ENCODE data around the gene HTT.

Gene HTT

DNA sequence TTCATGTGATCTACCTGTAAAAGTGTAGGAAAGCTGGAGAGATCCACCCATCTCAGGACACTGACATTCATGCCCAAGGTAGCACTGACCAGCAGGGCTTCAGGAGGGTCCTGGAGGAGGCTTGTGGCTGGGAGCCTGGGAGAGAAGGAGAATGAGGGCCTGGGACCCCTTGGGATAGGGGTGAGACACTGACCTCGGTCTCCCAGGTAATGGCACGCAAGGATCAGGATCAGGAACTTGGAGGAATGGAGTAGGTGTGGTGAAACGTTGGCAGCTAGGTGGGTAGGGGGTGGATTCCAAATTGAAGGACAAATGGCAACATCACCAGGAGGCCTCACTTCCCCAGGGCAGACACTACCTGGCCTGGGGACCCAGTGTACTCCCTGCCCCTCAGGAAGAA lies 206.0 kb downstream of the HTT start:
- H3K4me1 ChIP-seq (ENCODE audit: insufficient read depth, low read length, poor library complexity, severe bottlenecking), result no peaks in the 10 kb centered on the region
- no peaks in the 10 kb centered on the region for H3K79me2 ChIP-seq (ENCODE audit: insufficient read depth, low read length)
- H3K4me3 ChIP-seq (ENCODE audit: low read length, poor library complexity, severe bottlenecking), result no peak overlapping the region
- H3K9me2 ChIP-seq (replicated peaks; ENCODE audit: low read depth, low read length), result no peaks in the 10 kb centered on the region
- H2AFZ ChIP-seq (ENCODE audit: low read length), result no peak overlapping the region
- no peaks in the 10 kb centered on the region for H3F3A ChIP-seq (ENCODE audit: low read depth)
- no peak overlapping the region for H3K9ac ChIP-seq (ENCODE audit: low read depth, low read length, poor library complexity, severe bottlenecking)
- H3K9me3 ChIP-seq (ENCODE audit: insufficient read depth, low read depth, low read length), result 0 out of 2 replicates have a peak, but pooled peaks cover 4% of the 10 kb centered on the region
- H3K27me3 ChIP-seq (ENCODE audit: insufficient read depth, low read length, poor library complexity, severe bottlenecking), result no peaks in the 10 kb centered on the region
- H3K4me2 ChIP-seq (ENCODE audit: low read depth, low read length, poor library complexity, severe bottlenecking), result no peak overlapping the region
- TF ChIP-seq, protein P1, sequence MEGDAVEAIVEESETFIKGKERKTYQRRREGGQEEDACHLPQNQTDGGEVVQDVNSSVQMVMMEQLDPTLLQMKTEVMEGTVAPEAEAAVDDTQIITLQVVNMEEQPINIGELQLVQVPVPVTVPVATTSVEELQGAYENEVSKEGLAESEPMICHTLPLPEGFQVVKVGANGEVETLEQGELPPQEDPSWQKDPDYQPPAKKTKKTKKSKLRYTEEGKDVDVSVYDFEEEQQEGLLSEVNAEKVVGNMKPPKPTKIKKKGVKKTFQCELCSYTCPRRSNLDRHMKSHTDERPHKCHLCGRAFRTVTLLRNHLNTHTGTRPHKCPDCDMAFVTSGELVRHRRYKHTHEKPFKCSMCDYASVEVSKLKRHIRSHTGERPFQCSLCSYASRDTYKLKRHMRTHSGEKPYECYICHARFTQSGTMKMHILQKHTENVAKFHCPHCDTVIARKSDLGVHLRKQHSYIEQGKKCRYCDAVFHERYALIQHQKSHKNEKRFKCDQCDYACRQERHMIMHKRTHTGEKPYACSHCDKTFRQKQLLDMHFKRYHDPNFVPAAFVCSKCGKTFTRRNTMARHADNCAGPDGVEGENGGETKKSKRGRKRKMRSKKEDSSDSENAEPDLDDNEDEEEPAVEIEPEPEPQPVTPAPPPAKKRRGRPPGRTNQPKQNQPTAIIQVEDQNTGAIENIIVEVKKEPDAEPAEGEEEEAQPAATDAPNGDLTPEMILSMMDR (conservative IDR thresholded peaks at IDR 0.05; ENCODE audit: low read length), result no peak
- TF ChIP-seq EZH2phosphoT487 (IDR thresholded peaks at IDR 0.05; ENCODE audit: borderline replicate concordance), result no peak
- H4K20me1 ChIP-seq (ENCODE audit: insufficient read depth, low read length, poor library complexity, severe bottlenecking), result no peaks in the 10 kb centered on the region
- H3K36me3 ChIP-seq (ENCODE audit: insufficient read depth, low read length), result no peaks in the 10 kb centered on the region

DNA sequence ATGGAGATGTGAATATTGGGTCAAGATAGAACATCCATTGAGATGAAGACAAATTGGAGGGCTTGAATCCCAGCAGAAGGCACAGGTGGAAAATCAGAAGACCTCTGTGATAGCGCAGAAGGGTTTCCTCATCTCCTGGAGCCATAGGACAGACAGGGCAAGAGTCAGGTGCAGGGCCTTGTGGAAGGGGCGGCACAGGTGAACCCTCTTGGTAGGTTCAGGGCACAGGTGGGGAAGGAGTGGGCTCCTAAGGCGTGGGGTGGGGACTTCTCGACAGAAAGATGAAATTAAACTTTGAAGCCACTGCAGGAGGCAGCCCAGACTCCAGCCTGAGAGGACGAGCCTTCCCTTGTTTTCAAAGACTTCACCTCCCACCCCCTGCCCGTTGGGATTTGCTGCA lies 209.0 kb downstream of the HTT start:
- H3K79me2 ChIP-seq (ENCODE audit: insufficient read depth, low read length), result no peaks in the 10 kb centered on the region
- H3K27me3 ChIP-seq (ENCODE audit: insufficient read depth, low read length, poor library complexity, severe bottlenecking), result no peaks in the 10 kb centered on the region
- no peak for TF ChIP-seq EZH2phosphoT487 (IDR thresholded peaks at IDR 0.05; ENCODE audit: borderline replicate concordance)
- TF ChIP-seq, protein P1 (conservative IDR thresholded peaks at IDR 0.05; ENCODE audit: low read length), result no peak
- H3F3A ChIP-seq (ENCODE audit: low read depth), result no peaks in the 10 kb centered on the region
- H3K9ac ChIP-seq (ENCODE audit: low read depth, low read length, poor library complexity, severe bottlenecking), result no peak overlapping the region
- H3K36me3 ChIP-seq (ENCODE audit: insufficient read depth, low read length), result no peaks in the 10 kb centered on the region
- H4K20me1 ChIP-seq (ENCODE audit: insufficient read depth, low read length, poor library complexity, severe bottlenecking), result no peaks in the 10 kb centered on the region
- no peak overlapping the region for H3K4me3 ChIP-seq (ENCODE audit: low read length, poor library complexity, severe bottlenecking)
- H3K9me3 ChIP-seq (ENCODE audit: insufficient read depth, low read depth, low read length), result 0 out of 2 replicates have a peak, but pooled peaks cover 4% of the 10 kb centered on the region
- no peak overlapping the region for H2AFZ ChIP-seq (ENCODE audit: low read length)
- H3K9me2 ChIP-seq (replicated peaks; ENCODE audit: low read depth, low read length), result no peaks in the 10 kb centered on the region
- H3K4me2 ChIP-seq (ENCODE audit: low read depth, low read length, poor library complexity, severe bottlenecking), result no peak overlapping the region
- no peaks in the 10 kb centered on the region for H3K4me1 ChIP-seq (ENCODE audit: insufficient read depth, low read length, poor library complexity, severe bottlenecking)

- no peaks in the 10 kb centered on the region for H3K9me3 ChIP-seq (ENCODE audit: insufficient read depth, low read depth, low read length)
- no peaks in the 10 kb centered on the region for H3K4me1 ChIP-seq (ENCODE audit: insufficient read depth, low read length, poor library complexity, severe bottlenecking)
- no peaks in the 10 kb centered on the region for H3F3A ChIP-seq (ENCODE audit: low read depth)
- no peak overlapping the region for H3K4me3 ChIP-seq (ENCODE audit: low read length, poor library complexity, severe bottlenecking)
- no peak overlapping the region for H2AFZ ChIP-seq (ENCODE audit: low read length)
- H3K27me3 ChIP-seq (ENCODE audit: insufficient read depth, low read length, poor library complexity, severe bottlenecking), result no peaks in the 10 kb centered on the region
- no peak for TF ChIP-seq EZH2phosphoT487 (IDR thresholded peaks at IDR 0.05; ENCODE audit: borderline replicate concordance)
- TF ChIP-seq, protein P1 (conservative IDR thresholded peaks at IDR 0.05; ENCODE audit: low read length), result no peak
- no peak overlapping the region for H3K9ac ChIP-seq (ENCODE audit: low read depth, low read length, poor library complexity, severe bottlenecking)
- no peaks in the 10 kb centered on the region for H3K36me3 ChIP-seq (ENCODE audit: insufficient read depth, low read length)
- no peak overlapping the region for H3K4me2 ChIP-seq (ENCODE audit: low read depth, low read length, poor library complexity, severe bottlenecking)
- H3K9me2 ChIP-seq (replicated peaks; ENCODE audit: low read depth, low read length), result no peaks in the 10 kb centered on the region
- H3K79me2 ChIP-seq (ENCODE audit: insufficient read depth, low read length), result no peaks in the 10 kb centered on the region
- H4K20me1 ChIP-seq (ENCODE audit: insufficient read depth, low read length, poor library complexity, severe bottlenecking), result no peaks in the 10 kb centered on the region
Measured at GRCh38 chr4:3283916-3284315, 209.4 kb downstream of the HTT start.

All from Loucy (cell line).